ENCODE measurements around the gene BACH2.

The BACH2 gene

DNA sequence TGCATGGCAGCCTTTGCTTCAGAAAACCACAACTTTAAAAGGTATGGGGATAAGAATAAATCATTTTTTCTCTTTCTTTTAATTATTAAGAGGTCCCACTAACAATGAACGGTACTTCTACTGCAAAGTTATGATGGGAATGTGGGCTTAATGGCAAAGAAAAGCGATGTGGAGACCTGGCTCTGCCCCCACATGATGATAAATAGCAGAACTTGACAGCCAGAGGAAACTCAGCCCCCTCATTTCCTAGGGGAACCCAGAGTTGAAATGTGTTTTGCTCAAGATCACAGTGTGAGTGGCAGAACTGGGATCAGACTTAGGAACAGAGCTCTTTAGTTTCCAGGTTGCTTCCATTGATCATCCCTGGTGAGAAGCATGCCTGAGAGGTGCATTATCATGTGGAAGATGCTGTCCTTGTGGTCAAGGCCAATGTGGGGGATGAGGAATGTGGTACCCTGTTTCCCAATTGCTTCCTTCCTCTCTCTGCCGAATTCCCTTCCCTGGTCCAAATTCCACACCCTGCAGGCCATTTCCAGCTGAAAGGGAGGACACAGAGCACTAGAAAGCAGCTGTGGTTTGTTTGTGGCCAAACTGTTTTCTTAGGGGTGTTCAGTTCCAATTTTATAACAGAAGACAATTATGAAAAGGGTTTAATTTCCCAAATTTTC is 66.0 kb downstream of the BACH2 start:
- Histone ChIP-seq H2AFZ (ENCODE audit: low read depth, low read length, severe bottlenecking) (no peak overlapping the region), H3K27ac (ENCODE audit: low read depth, low read length) (no peak overlapping the region), H3K4me2 (ENCODE audit: low read depth, low read length, poor library complexity, severe bottlenecking) (no peak overlapping the region), H3K9me2 (replicated peaks; ENCODE audit: insufficient read depth, low read length) (no peaks in the 10 kb centered on the region), H3K79me2 (ENCODE audit: insufficient read depth, low read length) (no peaks in the 10 kb centered on the region), H3K9me3 (ENCODE audit: insufficient read depth, low read length) (no peaks in the 10 kb centered on the region), H3K9ac (ENCODE audit: low read length) (no peak overlapping the region), H3F3A (ENCODE audit: insufficient read depth) (peaks cover 12% of the 10 kb centered on the region; the same call in 1 of the 2 replicates), H3K36me3 (ENCODE audit: low read length) (no peaks in the 10 kb centered on the region), H3K27me3 (ENCODE audit: low read length) (no peaks in the 10 kb centered on the region), H3K4me3 (ENCODE audit: insufficient read depth, low read length, poor library complexity, severe bottlenecking) (no peak overlapping the region), H4K20me1 (ENCODE audit: low read depth, low read length) (no peaks in the 10 kb centered on the region)
- no peak for TF ChIP-seq EZH2phosphoT487 (conservative IDR thresholded peaks at IDR 0.05; ENCODE audit: low read length)
- TF ChIP-seq, protein P1, sequence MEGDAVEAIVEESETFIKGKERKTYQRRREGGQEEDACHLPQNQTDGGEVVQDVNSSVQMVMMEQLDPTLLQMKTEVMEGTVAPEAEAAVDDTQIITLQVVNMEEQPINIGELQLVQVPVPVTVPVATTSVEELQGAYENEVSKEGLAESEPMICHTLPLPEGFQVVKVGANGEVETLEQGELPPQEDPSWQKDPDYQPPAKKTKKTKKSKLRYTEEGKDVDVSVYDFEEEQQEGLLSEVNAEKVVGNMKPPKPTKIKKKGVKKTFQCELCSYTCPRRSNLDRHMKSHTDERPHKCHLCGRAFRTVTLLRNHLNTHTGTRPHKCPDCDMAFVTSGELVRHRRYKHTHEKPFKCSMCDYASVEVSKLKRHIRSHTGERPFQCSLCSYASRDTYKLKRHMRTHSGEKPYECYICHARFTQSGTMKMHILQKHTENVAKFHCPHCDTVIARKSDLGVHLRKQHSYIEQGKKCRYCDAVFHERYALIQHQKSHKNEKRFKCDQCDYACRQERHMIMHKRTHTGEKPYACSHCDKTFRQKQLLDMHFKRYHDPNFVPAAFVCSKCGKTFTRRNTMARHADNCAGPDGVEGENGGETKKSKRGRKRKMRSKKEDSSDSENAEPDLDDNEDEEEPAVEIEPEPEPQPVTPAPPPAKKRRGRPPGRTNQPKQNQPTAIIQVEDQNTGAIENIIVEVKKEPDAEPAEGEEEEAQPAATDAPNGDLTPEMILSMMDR (IDR thresholded peaks at IDR 0.05; ENCODE audit: insufficient read depth, low read length, poor library complexity, severe bottlenecking): no peak

DNA sequence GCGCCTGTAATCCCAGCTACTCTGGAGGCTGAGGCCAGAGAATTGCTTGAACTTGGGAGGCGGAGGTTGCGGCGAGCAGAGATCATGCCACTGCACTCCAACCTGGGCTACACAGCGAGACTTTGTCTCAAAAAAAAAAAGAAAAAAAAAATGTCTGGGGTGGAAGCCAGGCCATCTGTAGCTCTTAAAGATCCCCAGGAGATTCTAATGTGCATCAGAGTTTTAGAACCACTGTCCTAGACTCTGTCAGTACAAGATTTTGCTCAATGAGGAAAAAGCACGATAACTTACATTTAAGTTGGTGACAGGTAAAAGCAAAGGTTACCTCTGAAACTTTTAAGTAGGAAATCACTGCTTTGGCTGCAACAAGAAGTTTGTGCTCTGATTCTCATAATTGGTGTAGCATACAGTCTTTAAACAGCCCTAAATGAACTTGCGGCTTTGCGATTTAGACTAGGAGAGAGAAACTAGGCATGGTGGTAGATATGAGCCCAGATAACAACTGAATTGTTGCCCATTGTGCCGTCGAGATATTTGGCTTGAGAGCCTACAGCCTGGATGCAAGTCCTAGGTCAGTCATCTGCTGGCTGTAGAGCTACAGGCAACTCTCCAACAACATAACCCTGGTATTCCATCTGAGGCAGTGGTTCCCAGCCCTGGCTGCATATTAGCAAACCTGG is 67.2 kb downstream of the BACH2 start:
- no peaks in the 10 kb centered on the region for H3K9me2 ChIP-seq (replicated peaks; ENCODE audit: insufficient read depth, low read length)
- H4K20me1 ChIP-seq (ENCODE audit: low read depth, low read length): no peaks in the 10 kb centered on the region
- no peak overlapping the region for H3K4me3 ChIP-seq (ENCODE audit: insufficient read depth, low read length, poor library complexity, severe bottlenecking)
- peaks cover 6% of the 10 kb centered on the region; the same call in 1 of the 2 replicates for H3F3A ChIP-seq (ENCODE audit: insufficient read depth)
- H3K4me2 ChIP-seq (ENCODE audit: low read depth, low read length, poor library complexity, severe bottlenecking): no peak overlapping the region
- no peak overlapping the region for H2AFZ ChIP-seq (ENCODE audit: low read depth, low read length, severe bottlenecking)
- TF ChIP-seq, protein P1 (IDR thresholded peaks at IDR 0.05; ENCODE audit: insufficient read depth, low read length, poor library complexity, severe bottlenecking): no peak
- no peak for TF ChIP-seq EZH2phosphoT487 (conservative IDR thresholded peaks at IDR 0.05; ENCODE audit: low read length)
- no peaks in the 10 kb centered on the region for H3K27me3 ChIP-seq (ENCODE audit: low read length)
- H3K27ac ChIP-seq (ENCODE audit: low read depth, low read length): no peak overlapping the region
- no peaks in the 10 kb centered on the region for H3K9me3 ChIP-seq (ENCODE audit: insufficient read depth, low read length)
- no peak overlapping the region for H3K9ac ChIP-seq (ENCODE audit: low read length)
- no peaks in the 10 kb centered on the region for H3K36me3 ChIP-seq (ENCODE audit: low read length)
- H3K79me2 ChIP-seq (ENCODE audit: insufficient read depth, low read length): no peaks in the 10 kb centered on the region

DNA sequence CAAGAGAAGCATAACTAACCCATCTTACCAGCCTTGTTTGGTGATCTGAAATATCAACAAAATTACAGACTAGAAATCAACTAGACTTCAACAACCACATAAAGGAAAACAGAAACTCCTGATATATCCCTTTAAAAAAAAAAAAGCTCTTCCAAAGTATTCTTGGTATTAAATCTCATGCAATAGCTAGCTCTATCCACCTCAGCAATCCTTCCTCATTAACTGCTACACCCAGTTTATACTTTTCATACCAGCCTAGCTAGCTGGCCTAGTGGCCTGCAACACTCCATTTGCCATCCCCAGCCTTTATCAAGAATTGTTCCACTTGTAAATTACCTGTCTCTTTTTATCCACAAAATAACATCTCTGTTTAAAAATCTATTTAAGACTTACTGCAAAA is 69.0 kb downstream of the BACH2 start:
- H3K9me2 ChIP-seq (replicated peaks; ENCODE audit: insufficient read depth, low read length): no peaks in the 10 kb centered on the region
- no peak overlapping the region for H3K9ac ChIP-seq (ENCODE audit: low read length)
- no peak overlapping the region for H3K27ac ChIP-seq (ENCODE audit: low read depth, low read length)
- no peaks in the 10 kb centered on the region for H3K27me3 ChIP-seq (ENCODE audit: low read length)
- H2AFZ ChIP-seq (ENCODE audit: low read depth, low read length, severe bottlenecking): no peak overlapping the region
- TF ChIP-seq, protein P1 (IDR thresholded peaks at IDR 0.05; ENCODE audit: insufficient read depth, low read length, poor library complexity, severe bottlenecking): no peak
- no peak for TF ChIP-seq EZH2phosphoT487 (conservative IDR thresholded peaks at IDR 0.05; ENCODE audit: low read length)
- peaks cover 7% of the 10 kb centered on the region; the same call in 1 of the 2 replicates for H3K9me3 ChIP-seq (ENCODE audit: insufficient read depth, low read length)
- H3K79me2 ChIP-seq (ENCODE audit: insufficient read depth, low read length): no peaks in the 10 kb centered on the region
- H3F3A ChIP-seq (ENCODE audit: insufficient read depth): peaks cover 14% of the 10 kb centered on the region
- no peaks in the 10 kb centered on the region for H4K20me1 ChIP-seq (ENCODE audit: low read depth, low read length)
- H3K4me2 ChIP-seq (ENCODE audit: low read depth, low read length, poor library complexity, severe bottlenecking): no peak overlapping the region
- peaks cover 11% of the 10 kb centered on the region for H3K36me3 ChIP-seq (ENCODE audit: low read length)
- H3K4me3 ChIP-seq (ENCODE audit: insufficient read depth, low read length, poor library complexity, severe bottlenecking): no peak overlapping the region
